ENCODE results near the gene DLL4. TPM values are rescaled to one million over a fixed set of nuclear protein-coding genes. Genes with fewer than 3 reads are reported as not detected.

DLL4 gene
- total and polyA plus RNA-seq, 2 experiments from 2014 or later, result 2.3 TPM; not detected in 1

DNA sequence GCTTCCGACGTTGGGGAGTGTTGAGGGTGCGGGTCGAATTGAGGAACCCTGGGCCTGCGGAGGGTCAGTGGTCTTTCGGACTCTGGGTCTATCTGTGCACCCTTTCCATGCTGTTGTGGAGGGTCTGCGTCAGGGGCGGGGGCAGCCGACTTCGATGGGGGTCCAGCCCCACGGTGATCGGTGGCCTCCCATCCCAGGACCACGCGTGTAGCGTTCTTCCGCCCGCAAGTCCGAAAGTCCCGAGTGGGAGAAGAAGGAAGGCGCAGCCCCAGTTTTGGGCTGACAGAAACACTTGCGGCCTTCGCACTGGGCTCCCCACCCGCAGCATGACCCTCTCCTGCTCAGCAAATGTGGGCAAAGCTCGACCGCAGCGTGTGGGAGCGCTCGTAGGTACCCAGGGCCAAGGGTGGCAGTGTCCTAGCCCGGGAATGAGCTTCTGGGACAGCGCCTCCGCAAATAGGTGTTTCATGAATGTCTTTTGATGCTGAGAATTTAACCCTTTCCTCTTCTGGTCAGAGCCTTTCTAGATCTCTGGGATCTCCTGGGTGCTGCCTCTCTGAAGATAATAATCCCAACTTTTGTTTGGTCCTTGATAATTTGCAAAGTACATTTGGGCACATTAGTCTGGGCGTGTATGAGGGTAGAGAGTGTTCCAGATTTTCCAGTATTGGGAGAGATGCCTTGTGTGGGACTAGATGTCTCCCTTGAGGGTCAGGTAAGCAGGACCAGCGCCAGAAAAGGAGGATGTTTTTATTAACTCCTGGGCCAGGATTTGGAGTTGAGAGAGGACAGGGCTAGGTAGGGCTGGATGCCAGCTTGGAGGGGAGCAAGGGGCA is 2.3 kb upstream of the DLL4 start:
- DNase-seq (ENCODE audit: low spot score), result no peak
- peaks cover 62% of the 10 kb centered on the region for H3K4me1 ChIP-seq (ENCODE audit: insufficient read depth)
- H3K9me2 ChIP-seq (replicated peaks; ENCODE audit: insufficient read depth), result no peaks in the 10 kb centered on the region
- H3K79me2 ChIP-seq, result no peaks in the 10 kb centered on the region
- peaks cover 58% of the 10 kb centered on the region for H3K27me3 ChIP-seq
- TF ChIP-seq CTCF (IDR thresholded peaks at IDR 0.05; ENCODE audit: poor library complexity), result no peak
- peak; percentile 74 for TF ChIP-seq EZH2phosphoT487 (IDR thresholded peaks at IDR 0.05; ENCODE audit: low read depth, severe bottlenecking, unreplicated experiment)
- peak; percentile 22 for TF ChIP-seq EZH2 (IDR thresholded peaks at IDR 0.05; ENCODE audit: borderline replicate concordance)
- peaks cover 3% of the 10 kb centered on the region for H4K20me1 ChIP-seq (ENCODE audit: insufficient read depth, poor library complexity, severe bottlenecking)
- H3K27ac ChIP-seq, result no peak overlapping the region
- H3K4me2 ChIP-seq, result peak overlapping the region; percentile 99
- 21% methylated on average over 33 of the region's 33 CpGs for WGBS (ENCODE audit: low lambda C conversion rate, missing lambda C conversion rate)
- H2AFZ ChIP-seq, result no peak overlapping the region
- H3K4me3 ChIP-seq, result no peak overlapping the region
- H3K9me3 ChIP-seq (ENCODE audit: low read depth), result no peaks in the 10 kb centered on the region
- no peaks in the 10 kb centered on the region for H3K36me3 ChIP-seq (replicated peaks; ENCODE audit: insufficient read depth, low read depth)

DNA sequence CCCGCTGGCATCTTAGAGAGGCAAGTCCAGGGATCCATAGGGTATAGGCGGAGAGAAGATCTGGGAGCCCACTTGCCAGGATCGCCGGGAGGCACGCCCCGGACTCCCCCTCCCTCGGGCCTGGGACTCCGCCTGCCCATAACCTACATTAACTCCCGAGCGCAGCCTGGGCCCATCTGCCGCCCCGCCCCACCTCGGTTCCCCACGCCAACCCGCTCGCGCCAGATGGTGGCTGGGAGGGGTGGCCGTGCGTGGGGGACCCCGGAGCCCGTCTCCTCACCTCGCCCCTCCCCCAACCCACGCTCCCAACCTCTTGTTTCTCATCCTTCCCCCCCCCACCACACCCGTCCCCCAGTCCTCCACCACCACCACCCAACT is 1.7 kb upstream of the DLL4 start:
- no peaks in the 10 kb centered on the region for H3K36me3 ChIP-seq (replicated peaks; ENCODE audit: insufficient read depth, low read depth)
- WGBS (ENCODE audit: low lambda C conversion rate, missing lambda C conversion rate), result 20% methylated on average over 9 of the region's 24 CpGs
- H2AFZ ChIP-seq, result no peak overlapping the region
- no peaks in the 10 kb centered on the region for H3K79me2 ChIP-seq
- H3K9me3 ChIP-seq (ENCODE audit: low read depth), result no peaks in the 10 kb centered on the region
- DNase-seq (ENCODE audit: low spot score), result no peak
- H3K27ac ChIP-seq, result no peak overlapping the region
- peaks cover 3% of the 10 kb centered on the region for H4K20me1 ChIP-seq (ENCODE audit: insufficient read depth, poor library complexity, severe bottlenecking)
- peak overlapping the region; percentile 33 for H3K4me3 ChIP-seq
- peaks cover 65% of the 10 kb centered on the region for H3K4me1 ChIP-seq (ENCODE audit: insufficient read depth)
- TF ChIP-seq EZH2 (IDR thresholded peaks at IDR 0.05; ENCODE audit: borderline replicate concordance) (no peak), CTCF (IDR thresholded peaks at IDR 0.05; ENCODE audit: poor library complexity) (no peak), EZH2phosphoT487 (IDR thresholded peaks at IDR 0.05; ENCODE audit: low read depth, severe bottlenecking, unreplicated experiment) (no peak)
- peak overlapping the region; percentile 99 for H3K4me2 ChIP-seq
- peaks cover 58% of the 10 kb centered on the region for H3K27me3 ChIP-seq
- no peaks in the 10 kb centered on the region for H3K9me2 ChIP-seq (replicated peaks; ENCODE audit: insufficient read depth)

GRCh38 chr15:40927873-40928806 is 1.0 kb upstream of the DLL4 start:
- Histone ChIP-seq H2AFZ (peak overlapping the region; percentile 39), H3K36me3 (replicated peaks; ENCODE audit: insufficient read depth, low read depth) (no peaks in the 10 kb centered on the region), H3K27ac (no peak overlapping the region), H3K9me2 (replicated peaks; ENCODE audit: insufficient read depth) (no peaks in the 10 kb centered on the region), H3K4me3 (peak overlapping the region; percentile 33), H4K20me1 (ENCODE audit: insufficient read depth, poor library complexity, severe bottlenecking) (peaks cover 3% of the 10 kb centered on the region), H3K4me2 (peak overlapping the region; percentile 99), H3K9me3 (ENCODE audit: low read depth) (no peaks in the 10 kb centered on the region), H3K79me2 (no peaks in the 10 kb centered on the region), H3K27me3 (peaks cover 58% of the 10 kb centered on the region), H3K4me1 (ENCODE audit: insufficient read depth) (peaks cover 68% of the 10 kb centered on the region)
- TF ChIP-seq EZH2 (IDR thresholded peaks at IDR 0.05; ENCODE audit: borderline replicate concordance) (peak; percentile 70), EZH2phosphoT487 (IDR thresholded peaks at IDR 0.05; ENCODE audit: low read depth, severe bottlenecking, unreplicated experiment) (no peak)
- 1% methylated on average over 38 of the region's 68 CpGs for WGBS (ENCODE audit: low lambda C conversion rate, missing lambda C conversion rate)
- DNase-seq (ENCODE audit: low spot score), result peak; percentile 60
